ENCODE measurements around the gene SLC48A1. TPM values are rescaled to one million over a fixed set of nuclear protein-coding genes. Genes with fewer than 3 reads are reported as not detected.

Gene SLC48A1
- total and polyA plus RNA-seq, 12 donors, result 12.6 to 31.9 (median 22.1) TPM

- H3K27me3 ChIP-seq, result no peaks in the 10 kb centered on the region
- H3K9me3 ChIP-seq, result no peaks in the 10 kb centered on the region
- H3K27ac ChIP-seq, result peak overlapping the region in 3 of 10 donors; percentile 64 to 86 (median 84)
- 80 to 82% methylated on average over 13 of the region's 13 CpGs for WGBS, 2 donors
- no peak for TF ChIP-seq CTCF (IDR thresholded peaks at IDR 0.05)
- no peak for ATAC-seq
- peaks cover 15 to 62% (median 47%) of the 10 kb centered on the region in 9 donors for H3K4me1 ChIP-seq
- H3K4me3 ChIP-seq, result peak overlapping the region in 7 of 10 donors; percentile 72 to 99 (median 94)
- DNase-seq, result no peak
- no peaks in the 10 kb centered on the region for H3K36me3 ChIP-seq
- intact Hi-C loops (cut with DNase I), result loop anchor here in 2 of 10 donors (2.0 to 10.0 kb wide), 2 partner anchors 63 to 65 kb away; no protein-coding TSS in a partner anchor
Measured at GRCh38 chr12:47772094-47772660, 861 bp upstream of the SLC48A1 start.

GRCh38 chr12:47772738-47773061 lies 338 bp upstream of the SLC48A1 start:
- no peak for TF ChIP-seq CTCF (IDR thresholded peaks at IDR 0.05)
- ATAC-seq, result no peak
- H3K4me1 ChIP-seq, result peaks cover 19 to 64% (median 52%) of the 10 kb centered on the region in 9 donors
- H3K36me3 ChIP-seq, result no peaks in the 10 kb centered on the region
- no peak for DNase-seq
- WGBS, 2 donors, result 13 to 16% methylated on average over 17 of the region's 17 CpGs
- H3K27me3 ChIP-seq, result no peaks in the 10 kb centered on the region
- peak overlapping the region in 9 of 10 donors; percentile 33 to 90 (median 84) for H3K27ac ChIP-seq
- intact Hi-C loops (cut with DNase I), result loop anchor here in 2 of 10 donors (2.0 to 10.0 kb wide), 2 partner anchors 62 to 64 kb away; no protein-coding TSS in a partner anchor
- H3K4me3 ChIP-seq, result peak overlapping the region in 9 of 10 donors; percentile 72 to 99 (median 96)
- H3K9me3 ChIP-seq, result no peaks in the 10 kb centered on the region

- Histone ChIP-seq H3K9me3 (no peaks in the 10 kb centered on the region), H3K27me3 (no peaks in the 10 kb centered on the region), H3K4me1 (peaks cover 25 to 67% (median 62%) of the 10 kb centered on the region in 9 donors), H3K36me3 (no peaks in the 10 kb centered on the region), H3K4me3 (peak overlapping the region; percentile 63 to 99 (median 95)), H3K27ac (peak overlapping the region in 9 of 10 donors; percentile 76 to 90 (median 84))
- WGBS, 2 donors, result 56 to 62% methylated on average over 14 of the region's 14 CpGs
- ATAC-seq, result peak in 5 of 8 donors; percentile 2 to 20 (median 11)
- TF ChIP-seq CTCF (IDR thresholded peaks at IDR 0.05), result no peak
- no peak for DNase-seq
- intact Hi-C loops (cut with DNase I), result loop anchor here in 2 of 10 donors (2.0 to 10.0 kb wide), 2 partner anchors 61 to 63 kb away; no protein-coding TSS in a partner anchor
Measured at GRCh38 chr12:47773858-47774580, 981 bp downstream of the SLC48A1 start.

GRCh38 chr12:47774663-47775062 lies 1.6 kb downstream of the SLC48A1 start:
- H3K27me3 ChIP-seq, result no peaks in the 10 kb centered on the region
- no peaks in the 10 kb centered on the region for H3K9me3 ChIP-seq
- no peak for ATAC-seq
- no peak for TF ChIP-seq CTCF (IDR thresholded peaks at IDR 0.05)
- DNase-seq, result no peak
- no peaks in the 10 kb centered on the region for H3K36me3 ChIP-seq
- peak overlapping the region in 3 of 10 donors; percentile 19 to 81 (median 77) for H3K27ac ChIP-seq
- 94 to 99% methylated on average over 7 of the region's 7 CpGs for WGBS, 2 donors
- peaks cover 25 to 72% (median 65%) of the 10 kb centered on the region in 9 donors for H3K4me1 ChIP-seq
- peak overlapping the region in 1 of 10 donors; percentile 96 for H3K4me3 ChIP-seq
- intact Hi-C loops (cut with DNase I), result loop anchor here in 5 of 10 donors (5.0 to 10.0 kb wide), 4 partner anchors 32 to 63 kb away; no protein-coding TSS in a partner anchor

Data from heart right ventricle (tissue), 16 donors.